HepG2 (cell line): Measurements from ENCODE around the gene BCLAF1. TPM values are rescaled to one million over a fixed set of nuclear protein-coding genes. Genes with fewer than 3 reads are reported as not detected.

Experiments used
- ATAC-seq: fragments of 200-7000 bp; cut with Tn5 transposase; 3 replicates; pipeline ENCODE4 v1.9.1; 2020; ENCODE audit warnings: mild to moderate bottlenecking, moderate library complexity
- BruUV-seq: library from RNA; stranded (reverse); fragments of 400-500 nt; replicated peaks from 2 replicates; lab custom pipeline; 2021; lab: Mats Ljungman, UMichigan
- CTCF ChIA-PET: fragments of 300-600 bp; formaldehyde crosslinking; extraction: SDS; loops from one replicate; lab custom pipeline; 2021; ENCODE audit warnings: low total read pairs, inconsistent platforms, low intra/inter-chr PET ratio; lab: Yijun Ruan, JAX
- POLR2A ChIA-PET: fragments of 350-600 bp; sonication (Branson Sonifier 250); formaldehyde crosslinking; loops from one replicate; lab custom pipeline; 2020; ENCODE audit warnings: antibody characterized with exemption, inconsistent platforms; lab: Yijun Ruan, JAX
- DNase-seq: peaks from one replicate; pipeline ENCODE4 v3.0.0-alpha.2; 2015; ENCODE audit warnings: low spot score
- FAIRE-seq: peaks from 3 replicates; lab custom pipeline; 2011; peaks lifted over from hg19 to GRCh38; lab: Jason Lieb, UNC
- H2AFZ ChIP-seq: one replicate; pipeline ENCODE4 v1.6.1; 2011; ENCODE audit warnings: low read length, inconsistent platforms
- H3K27ac ChIP-seq: fragments of 300-600 bp; 3 replicates; pipeline ENCODE4 v1.8.0; 2011; ENCODE audit warnings: mixed run types, mild to moderate bottlenecking, mixed read lengths, low read length, inconsistent platforms; ENCODE audit not compliant: insufficient read depth; ENCODE audit errors: extremely low read length
- H3K27me3 ChIP-seq, 2 experiments: fragments of 200-600 bp in 1 of 2; 2 replicates in 1 of 2; 3 replicates in 1 of 2; pipeline versions ENCODE4 v1.6.0 to v1.8.0; 2011; ENCODE audit warnings: low read length in 2 of 2, mild to moderate bottlenecking in 2 of 2, moderate library complexity in 2 of 2, inconsistent platforms in 1 of 2; ENCODE audit not compliant: insufficient read depth in 2 of 2, control insufficient read depth in 1 of 2
- H3K36me3 ChIP-seq, 2 experiments: fragments of 200-600 bp in 1 of 2; replicated peaks in 1 of 2; 2 replicates in 1 of 2; 3 replicates in 1 of 2; pipeline versions ENCODE4 v1.5.1 to v1.8.0; 2011; ENCODE audit warnings: low read length in 2 of 2, inconsistent platforms in 1 of 2; ENCODE audit not compliant: insufficient read depth in 2 of 2, control insufficient read depth in 1 of 2
- H3K4me1 ChIP-seq: 2 replicates; pipeline ENCODE4 v1.5.1; 2012; ENCODE audit warnings: low read length, inconsistent platforms; ENCODE audit not compliant: insufficient read depth
- H3K4me2 ChIP-seq: 2 replicates; pipeline ENCODE4 v1.6.0; 2011; ENCODE audit warnings: low read depth, low read length, inconsistent platforms
- H3K4me3 ChIP-seq, 3 experiments: fragments of 200-600 bp in 1 of 3; sonication (generic), shearing (Covaris generic) in 1 of 3; replicated peaks in 1 of 3; 2 replicates each; pipeline ENCODE4 v1.5.1; 2011 to 2016; ENCODE audit warnings: low read length in 3 of 3, inconsistent platforms in 2 of 3, low read depth in 2 of 3, mild to moderate bottlenecking in 2 of 3, control low read depth in 1 of 3, mixed read lengths in 1 of 3; ENCODE audit not compliant: insufficient read depth in 1 of 3
- H3K79me2 ChIP-seq: one replicate; pipeline ENCODE4 v1.6.1; 2011; ENCODE audit warnings: low read length, inconsistent platforms; ENCODE audit not compliant: insufficient read depth
- H3K9ac ChIP-seq: 2 replicates; pipeline ENCODE4 v1.6.0; 2011; ENCODE audit warnings: mild to moderate bottlenecking, low read depth, low read length, inconsistent platforms; ENCODE audit not compliant: insufficient read depth
- H3K9me3 ChIP-seq: 2 replicates; pipeline ENCODE4 v1.5.1; 2012; ENCODE audit warnings: mild to moderate bottlenecking, low read length
- H4K20me1 ChIP-seq: 2 replicates; pipeline ENCODE4 v1.6.0; 2011; ENCODE audit warnings: inconsistent platforms, mild to moderate bottlenecking, low read length, moderate library complexity; ENCODE audit not compliant: insufficient read depth
- ATM ChIP-seq: fragments of 450-650 bp; IDR thresholded peaks from 2 replicates; pipeline ENCODE4 v1.7.1; 2017; ENCODE audit warnings: mild to moderate bottlenecking, borderline replicate concordance
- HMGXB3 ChIP-seq: sonication (generic); formaldehyde crosslinking; IDR thresholded peaks from 2 replicates; pipeline ENCODE4 v1.4.0; 2020; ENCODE audit warnings: missing genetic modification reagents, borderline replicate concordance
- KMT2A ChIP-seq: sonication (generic); formaldehyde crosslinking; IDR thresholded peaks from 2 replicates; pipeline ENCODE4 v1.4.0; 2020; ENCODE audit warnings: missing genetic modification reagents
- NFE2 ChIP-seq: sonication (generic); formaldehyde crosslinking; IDR thresholded peaks from 2 replicates; pipeline ENCODE4 v1.4.0; 2020; ENCODE audit warnings: missing genetic modification reagents
- SALL2 ChIP-seq: sonication (generic); formaldehyde crosslinking; IDR thresholded peaks from 2 replicates; pipeline ENCODE4 v1.8.1; 2023; ENCODE audit warnings: mild to moderate bottlenecking, missing genetic modification reagents, inconsistent platforms
- SMARCC2 ChIP-seq: fragments of 450-650 bp; IDR thresholded peaks from 2 replicates; pipeline ENCODE4 v1.6.1; 2017; ENCODE audit warnings: antibody characterized with exemption, mild to moderate bottlenecking
- SPEN ChIP-seq: sonication (generic); formaldehyde crosslinking; IDR thresholded peaks from 2 replicates; pipeline ENCODE4 v1.5.1; 2020; ENCODE audit warnings: low read depth, mild to moderate bottlenecking, missing genetic modification reagents
- ZBTB2 ChIP-seq: sonication (generic); formaldehyde crosslinking; IDR thresholded peaks from 2 replicates; pipeline ENCODE4 v1.8.0; 2022; ENCODE audit warnings: low read depth, missing genetic modification reagents
- ZFAT ChIP-seq: sonication (generic); formaldehyde crosslinking; conservative IDR thresholded peaks from 2 replicates; pipeline ENCODE4 v1.8.1; 2023; ENCODE audit warnings: missing genetic modification reagents, inconsistent platforms
- ZFP36L2 ChIP-seq: sonication (generic); formaldehyde crosslinking; IDR thresholded peaks from 2 replicates; pipeline ENCODE4 v1.4.0; 2020; ENCODE audit warnings: missing genetic modification reagents
- ZNF160 ChIP-seq: sonication (generic); formaldehyde crosslinking; IDR thresholded peaks from 2 replicates; pipeline ENCODE4 v1.8.0; 2022; ENCODE audit warnings: mild to moderate bottlenecking, inconsistent platforms, missing genetic modification reagents
- ZNF570 ChIP-seq: sonication (generic); formaldehyde crosslinking; IDR thresholded peaks from 2 replicates; pipeline ENCODE4 v1.4.0; 2020; ENCODE audit warnings: mild to moderate bottlenecking, missing genetic modification reagents, borderline replicate concordance
- ZNF597 ChIP-seq: sonication (generic); formaldehyde crosslinking; IDR thresholded peaks from 2 replicates; pipeline ENCODE4 v1.5.0; 2020; ENCODE audit warnings: missing genetic modification reagents
- WGBS: methylation state at CpG from one replicate; pipeline ENCODE4 v1.1.6; 2017; ENCODE audit warnings: low lambda C conversion rate; 5-methylcytosine and 5-hydroxymethylcytosine counted together
- in situ Hi-C: cut with HindIII; loops from 2 replicates; pipeline ENCODE4 v1.10.0; 2017; ENCODE audit warnings: low pct_unique_long_range_greater_than_20kb; ENCODE audit not compliant: extremely low pct_ligation_motif_present
- intact Hi-C: fragments of 100-400 bp; cut with micrococcal nuclease; formaldehyde crosslinking; loops from one replicate; pipeline ENCODE4 v1.10.0; 2022; ENCODE audit not compliant: unreplicated experiment
- polyA plus RNA-seq, 8 experiments: library from polyadenylated mRNA; depleted of rRNA in 3 of 8; stranded (reverse) in 7 of 8; unstranded in 1 of 8; fragments of >200 nt; fragmentation: Illumina TruSeq in 4 of 8; extraction: Trizol in 4 of 8; gene quantifications; 2 replicates each; pipeline versions ENCODE4 v1.2.1 to v1.2.3, GENCODE V29; 2011 to 2016; ENCODE audit warnings: low read depth in 4 of 8, missing spikeins in 1 of 8, mixed read lengths in 1 of 8; ENCODE audit not compliant: insufficient read depth in 1 of 8
- total RNA-seq, 5 experiments: library from RNA; depleted of rRNA; stranded (reverse); fragments of >200 nt; fragmentation: Illumina TruSeq; extraction: Trizol; gene quantifications; 2 replicates each; pipeline ENCODE4 v1.2.3, GENCODE V29; 2016; ENCODE audit warnings: low read depth in 1 of 5
- TF ChIP-seq, protein P1 (sequence below): sonication (generic); formaldehyde crosslinking; IDR thresholded peaks from 2 replicates; pipeline ENCODE4 v1.5.0; 2020; ENCODE audit warnings: missing genetic modification reagents
- TF ChIP-seq, protein P2 (sequence below): sonication (generic); formaldehyde crosslinking; IDR thresholded peaks from 2 replicates; pipeline ENCODE4 v1.4.0; 2020; ENCODE audit warnings: mild to moderate bottlenecking, missing genetic modification reagents

BCLAF1 gene
- total and polyA plus RNA-seq, 2 of the 13 experiments (the other 11 are each of a cell fraction or from before 2014, with no cell fraction given), result 55.3 to 292 TPM

GRCh38 chr6:136303516-136303915 is 13.9 kb upstream of the BCLAF1 start (continued):
- no peak for TF ChIP-seq KMT2A
- TF ChIP-seq HMGXB3 (CRISPR knock-in tag), result no peak
- TF ChIP-seq ZNF160, result no peak
- no peak for TF ChIP-seq SPEN
- no peak for TF ChIP-seq SMARCC2
- TF ChIP-seq, all 625 proteins: peak for 0

DNA sequence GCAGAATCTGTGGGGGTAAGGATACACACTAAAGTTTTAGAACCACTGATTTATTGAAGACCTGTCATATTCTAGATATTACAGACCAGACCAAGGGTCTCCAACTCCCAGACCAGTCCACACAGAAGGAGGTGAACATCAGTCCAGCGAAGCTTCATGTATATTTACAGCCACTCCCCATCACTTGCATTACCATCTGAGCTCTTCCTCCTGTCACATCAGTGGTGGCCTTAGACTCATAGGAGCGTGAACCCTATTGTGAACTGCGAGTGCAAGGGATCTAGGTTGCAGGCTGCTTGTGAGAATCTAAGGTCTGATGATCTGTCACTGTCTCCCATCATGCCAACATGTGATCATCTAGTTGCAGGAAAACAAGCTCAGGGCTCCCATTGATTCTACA is 5.0 kb upstream of the BCLAF1 start:
- ATAC-seq (no peak), DNase-seq (no peak), FAIRE-seq (no peak)
- H3K27ac ChIP-seq, result no peak overlapping the region
- H3K27me3 ChIP-seq, result no peaks in the 10 kb centered on the region; a peak in 1 of 5 replicates
- in situ Hi-C loops, result no loop called here
- WGBS, result 30% methylated on average over 3 of the region's 3 CpGs
- 0 out of 2 replicates have a peak overlapping the region, but pooled peaks have one; percentile 18 for H3K4me2 ChIP-seq
- ChIA-PET POLR2A (no interaction called here), CTCF (no interaction called here)
- H2AFZ ChIP-seq, result no peak overlapping the region
- H4K20me1 ChIP-seq, result no peaks in the 10 kb centered on the region
- H3K79me2 ChIP-seq, result no peaks in the 10 kb centered on the region
- no peaks in the 10 kb centered on the region for H3K9me3 ChIP-seq
- BruUV-seq, result no TSS peak
- no peak overlapping the region for H3K9ac ChIP-seq
- H3K4me3 ChIP-seq, result no peak overlapping the region
- no peaks in the 10 kb centered on the region for H3K36me3 ChIP-seq
- intact Hi-C loops, result no loop called here
- peaks cover 8% of the 10 kb centered on the region for H3K4me1 ChIP-seq
- TF ChIP-seq ZNF570 (CRISPR knock-in tag), result no peak
- no peak for TF ChIP-seq ZBTB2 (CRISPR knock-in tag)
- no peak for TF ChIP-seq NFE2 (CRISPR knock-in tag)
- TF ChIP-seq, protein P1, sequence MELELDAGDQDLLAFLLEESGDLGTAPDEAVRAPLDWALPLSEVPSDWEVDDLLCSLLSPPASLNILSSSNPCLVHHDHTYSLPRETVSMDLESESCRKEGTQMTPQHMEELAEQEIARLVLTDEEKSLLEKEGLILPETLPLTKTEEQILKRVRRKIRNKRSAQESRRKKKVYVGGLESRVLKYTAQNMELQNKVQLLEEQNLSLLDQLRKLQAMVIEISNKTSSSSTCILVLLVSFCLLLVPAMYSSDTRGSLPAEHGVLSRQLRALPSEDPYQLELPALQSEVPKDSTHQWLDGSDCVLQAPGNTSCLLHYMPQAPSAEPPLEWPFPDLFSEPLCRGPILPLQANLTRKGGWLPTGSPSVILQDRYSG (CRISPR knock-in tag), result no peak
- TF ChIP-seq ZFAT (CRISPR knock-in tag), result no peak
- TF ChIP-seq, protein P2, sequence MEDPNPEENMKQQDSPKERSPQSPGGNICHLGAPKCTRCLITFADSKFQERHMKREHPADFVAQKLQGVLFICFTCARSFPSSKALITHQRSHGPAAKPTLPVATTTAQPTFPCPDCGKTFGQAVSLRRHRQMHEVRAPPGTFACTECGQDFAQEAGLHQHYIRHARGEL (CRISPR knock-in tag), result no peak
- TF ChIP-seq ZNF597 (CRISPR knock-in tag), result no peak
- TF ChIP-seq ATM, result no peak
- no peak for TF ChIP-seq ZFP36L2 (CRISPR knock-in tag)
- no peak for TF ChIP-seq SALL2 (CRISPR knock-in tag)
